Common myeloid progenitor, CD34-positive (primary cell): ENCODE results near the gene IL1RAPL2.
"Not testable (repeated sequence)": the region's sequence is repeated elsewhere in the genome, so short reads cannot be mapped to it uniquely, and the experiment has no call there.

Source experiments
- CTCF ChIA-PET: fragments of 350-600 bp; sonication (Branson Sonifier 250); formaldehyde crosslinking; loops from one replicate; lab custom pipeline; 2021; ENCODE audit warnings: antibody characterized with exemption; lab: Charles Lee
- POLR2A ChIA-PET: fragments of 350-600 bp; sonication (Branson Sonifier 250); formaldehyde crosslinking; loops from one replicate; lab custom pipeline; 2021; ENCODE audit warnings: antibody characterized with exemption; lab: Charles Lee
- DNase-seq, 3 donors: peaks; one replicate each; pipeline versions ENCODE4 v3.0.0 to v3.0.0-alpha.2; 2013
- H3K27ac ChIP-seq, 2 experiments: 1 replicate in 1 of 2; 2 replicates in 1 of 2; pipeline ENCODE4 v1.7.0; 2013; ENCODE audit warnings: inconsistent platforms in 2 of 2, low read length in 2 of 2, mild to moderate bottlenecking in 2 of 2, low read depth in 1 of 2, moderate library complexity in 1 of 2; ENCODE audit not compliant: severe bottlenecking in 2 of 2, insufficient read depth in 1 of 2, poor library complexity in 1 of 2
- H3K27me3 ChIP-seq, 5 experiments: replicated peaks in 2 of 5; 1 replicate in 3 of 5; 2 replicates in 2 of 5; pipeline versions ENCODE4 v1.6.1 to v1.7.0; 2013; ENCODE audit warnings: low read length in 4 of 5, mild to moderate bottlenecking in 2 of 5, moderate library complexity in 2 of 5, inconsistent platforms in 1 of 5; ENCODE audit not compliant: insufficient read depth in 5 of 5, control insufficient read depth in 4 of 5
- H3K36me3 ChIP-seq, 4 experiments: 1 replicate in 2 of 4; 2 replicates in 2 of 4; pipeline versions ENCODE4 v1.6.1 to v1.7.0; 2013; ENCODE audit warnings: low read length in 3 of 4, control low read depth in 1 of 4, mild to moderate bottlenecking in 1 of 4; ENCODE audit not compliant: control insufficient read depth in 4 of 4, insufficient read depth in 4 of 4
- H3K4me1 ChIP-seq, 4 experiments: 1 replicate in 3 of 4; 2 replicates in 1 of 4; pipeline versions ENCODE4 v1.6.1 to v1.7.1; 2013; ENCODE audit warnings: low read length in 3 of 4, mild to moderate bottlenecking in 3 of 4, control low read depth in 1 of 4, inconsistent platforms in 1 of 4, moderate library complexity in 1 of 4; ENCODE audit not compliant: control insufficient read depth in 4 of 4, insufficient read depth in 4 of 4; ENCODE audit errors: control extremely low read depth in 1 of 4
- H3K4me3 ChIP-seq, 7 experiments: 1 replicate in 4 of 7; 2 replicates in 3 of 7; pipeline versions ENCODE4 v1.5.1 to v1.7.0; 2013; ENCODE audit warnings: mild to moderate bottlenecking in 7 of 7, low read length in 6 of 7, moderate library complexity in 6 of 7, inconsistent platforms in 2 of 7, low read depth in 2 of 7, control low read depth in 1 of 7; ENCODE audit not compliant: insufficient read depth in 4 of 7, control insufficient read depth in 1 of 7; ENCODE audit errors: extremely low read depth in 1 of 7
- H3K9me3 ChIP-seq, 5 experiments: 1 replicate in 4 of 5; 2 replicates in 1 of 5; pipeline versions ENCODE4 v1.6.1 to v1.7.1; 2013; ENCODE audit warnings: low read length in 4 of 5, mild to moderate bottlenecking in 2 of 5, inconsistent platforms in 1 of 5, low read depth in 1 of 5, moderate library complexity in 1 of 5; ENCODE audit not compliant: control insufficient read depth in 4 of 5, insufficient read depth in 2 of 5; ENCODE audit errors: control extremely low read depth in 1 of 5
- WGBS: methylation state at CpG from one replicate; pipeline ENCODE4 v1.1.5; 2013; ENCODE audit not compliant: insufficient coverage; 5-methylcytosine and 5-hydroxymethylcytosine counted together

IL1RAPL2 gene

DNA sequence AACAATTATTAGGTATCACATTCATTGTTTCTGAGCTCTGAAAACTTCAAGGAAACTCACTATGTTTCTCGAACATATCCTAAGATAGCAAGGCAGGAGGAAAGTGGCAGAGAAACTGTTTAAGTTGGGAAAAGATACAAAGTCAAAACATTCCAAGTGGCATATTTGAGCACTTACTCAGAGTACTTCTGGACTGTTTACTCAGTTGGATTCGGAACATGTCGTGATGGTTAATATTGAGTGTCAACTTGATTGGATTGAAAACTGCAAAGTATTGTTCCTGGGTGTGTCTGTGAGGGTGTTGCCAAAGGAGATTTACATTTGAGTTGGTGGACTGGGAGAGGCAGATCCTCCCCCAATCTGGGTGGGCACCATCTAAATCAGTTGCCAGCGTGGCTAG lies 298.3 kb downstream of the IL1RAPL2 start:
- Histone ChIP-seq H3K27me3 (peaks cover 0 to 4% (median 0%) of the 10 kb centered on the region in 5 experiments), H3K4me1 (no peaks in the 10 kb centered on the region), H3K4me3 (no peak overlapping the region), H3K27ac (no peak overlapping the region), H3K36me3 (no peaks in the 10 kb centered on the region), H3K9me3 (no peaks in the 10 kb centered on the region)
- ChIA-PET CTCF (no interaction called here), POLR2A (no interaction called here)
- DNase-seq, result no peak
- 74% methylated on average over 3 of the region's 4 CpGs for WGBS

GRCh38 chrX:104877504-104877903 lies 311.5 kb downstream of the IL1RAPL2 start:
- Histone ChIP-seq H3K27me3 (no peaks in the 10 kb centered on the region), H3K27ac (no peak overlapping the region), H3K4me1 (no peaks in the 10 kb centered on the region), H3K9me3 (no peaks in the 10 kb centered on the region), H3K36me3 (no peaks in the 10 kb centered on the region), H3K4me3 (no peak overlapping the region)
- ChIA-PET CTCF (no interaction called here), POLR2A (no interaction called here)
- no peak for DNase-seq
- WGBS, result no CpG with 5 or more reads among the region's 1 CpG

DNA sequence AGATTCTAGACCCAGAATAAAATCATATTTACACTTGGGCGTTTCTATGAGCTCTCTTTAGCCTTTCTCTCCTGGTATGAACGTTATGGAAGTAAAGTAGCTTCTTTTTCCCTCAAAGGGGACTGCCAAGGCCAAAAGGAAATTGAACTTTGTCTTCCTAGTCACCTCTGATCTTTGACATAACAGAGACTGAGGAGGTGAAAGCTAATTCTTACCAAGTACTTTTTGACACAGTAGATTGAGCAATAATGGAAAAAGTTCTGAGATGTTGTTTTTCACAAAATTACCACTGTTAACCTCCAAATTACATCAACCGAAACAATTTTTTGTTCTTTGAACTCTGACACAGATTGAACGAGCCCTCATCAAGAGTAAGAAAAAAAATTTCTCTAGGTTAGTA lies 336.1 kb downstream of the IL1RAPL2 start:
- CTCF ChIA-PET, result no interaction called here
- Histone ChIP-seq H3K27ac (no peak overlapping the region), H3K4me1 (no peaks in the 10 kb centered on the region), H3K27me3 (no peaks in the 10 kb centered on the region), H3K36me3 (no peaks in the 10 kb centered on the region), H3K9me3 (no peaks in the 10 kb centered on the region), H3K4me3 (no peak overlapping the region)
- POLR2A ChIA-PET, result no interaction called here
- WGBS, result 100% methylated on average over 1 of the region's 4 CpGs
- no peak for DNase-seq

- peak in 2 of 3 donors; percentile 13 to 41 for DNase-seq
- H3K4me1 ChIP-seq, H3K9me3 ChIP-seq, H3K27ac ChIP-seq, H3K36me3 ChIP-seq, H3K27me3 ChIP-seq, CTCF ChIA-PET, POLR2A ChIA-PET: not testable (repeated sequence)
- peak overlapping the region in 6 of 7 experiments; percentile 17 to 79 (median 44) for H3K4me3 ChIP-seq
- 31% methylated on average over 10 of the region's 10 CpGs for WGBS
Observed at GRCh38 chrX:104909694-104910093, 343.7 kb downstream of the IL1RAPL2 start.

GRCh38 chrX:104913348-104913747 lies 347.3 kb downstream of the IL1RAPL2 start:
- H3K27me3 ChIP-seq, result peaks cover 0 to 4% (median 0%) of the 10 kb centered on the region in 5 experiments
- no peak overlapping the region for H3K4me3 ChIP-seq
- ChIA-PET CTCF (no interaction called here), POLR2A (no interaction called here)
- H3K36me3 ChIP-seq, result no peaks in the 10 kb centered on the region
- peak in 2 of 3 donors; percentile 18 to 23 for DNase-seq
- H3K9me3 ChIP-seq, result no peaks in the 10 kb centered on the region
- H3K4me1 ChIP-seq, result no peaks in the 10 kb centered on the region
- H3K27ac ChIP-seq, result no peak overlapping the region

DNA sequence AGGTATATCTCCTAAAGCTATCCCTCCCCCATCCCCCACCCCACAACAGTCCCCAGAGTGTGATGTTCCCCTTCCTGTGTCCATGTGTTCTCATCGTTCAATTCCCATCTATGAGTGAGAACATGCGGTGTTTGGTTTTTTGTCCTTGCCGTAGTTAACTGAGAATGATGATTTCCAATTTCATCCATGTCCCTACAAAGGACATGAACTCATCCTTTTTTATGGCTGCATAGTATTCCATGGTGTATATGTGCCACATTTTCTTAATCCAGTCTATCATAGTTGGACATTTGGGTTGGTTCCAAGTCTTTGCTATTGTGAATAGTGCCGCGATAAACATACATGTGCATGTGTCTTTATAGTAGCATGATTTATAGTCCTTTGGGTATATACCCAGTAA lies 348.7 kb downstream of the IL1RAPL2 start:
- H3K27ac ChIP-seq, H3K9me3 ChIP-seq, CTCF ChIA-PET, H3K4me1 ChIP-seq, H3K36me3 ChIP-seq, POLR2A ChIA-PET, DNase-seq, H3K27me3 ChIP-seq, H3K4me3 ChIP-seq: not testable (repeated sequence)
- WGBS, result no CpG with 5 or more reads among the region's 5 CpGs

- CTCF ChIA-PET, result no interaction called here
- no peaks in the 10 kb centered on the region for H3K36me3 ChIP-seq
- no peaks in the 10 kb centered on the region for H3K4me1 ChIP-seq
- H3K27me3 ChIP-seq, result no peaks in the 10 kb centered on the region
- POLR2A ChIA-PET, result no interaction called here
- WGBS, result no CpG with 5 or more reads among the region's 1 CpG
- no peaks in the 10 kb centered on the region for H3K9me3 ChIP-seq
- no peak overlapping the region for H3K4me3 ChIP-seq
- DNase-seq, result no peak
- H3K27ac ChIP-seq, result no peak overlapping the region
Observed at GRCh38 chrX:104918122-104918521, 352.1 kb downstream of the IL1RAPL2 start.
